Measurements from ENCODE around the gene YPEL1. TPM values are rescaled to one million over a fixed set of nuclear protein-coding genes. Genes with fewer than 3 reads are reported as not detected.

Gene YPEL1
- total RNA-seq, 2 experiments from 2014 or later, result 7.2 to 21.6 TPM

DNA sequence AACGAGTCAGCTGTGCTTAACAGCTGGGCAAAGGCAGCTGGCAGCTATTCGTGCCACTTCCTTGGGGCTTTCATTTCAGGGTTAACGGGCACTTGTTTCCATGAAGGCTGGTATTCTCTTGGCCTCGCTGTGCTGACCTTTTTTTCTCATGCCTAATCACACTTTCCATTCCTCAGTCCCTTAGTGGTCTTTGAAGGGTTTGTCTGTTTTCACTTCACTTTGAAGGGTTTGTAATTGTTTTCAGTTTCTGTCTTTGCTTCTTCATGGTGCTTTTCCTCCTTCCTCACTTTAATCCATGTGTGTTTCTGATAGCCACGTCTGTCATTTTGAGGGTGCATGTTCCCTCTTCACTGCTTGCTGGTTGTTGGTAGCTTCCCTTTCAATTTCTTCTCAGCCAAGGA is 45.2 kb downstream of the YPEL1 start:
- no peak overlapping the region for H3K4me3 Mint-ChIP-seq
- peaks cover 19% of the 10 kb centered on the region for H3K4me1 Mint-ChIP-seq
- H3K27ac Mint-ChIP-seq, result peak overlapping the region; percentile 56
- H3K9me3 Mint-ChIP-seq (ENCODE audit: low read depth), result no peaks in the 10 kb centered on the region
- H3K36me3 Mint-ChIP-seq, result peaks cover 14% of the 10 kb centered on the region
- no peaks in the 10 kb centered on the region for H3K27me3 Mint-ChIP-seq
- ATAC-seq (no peak), DNase-seq (no peak)
- CTCF ChIA-PET, result interaction anchor here (1.5 kb wide), 1 partner anchor 20 kb away, joined by 3 read pairs; no protein-coding TSS in a partner anchor

- no peak overlapping the region for H3K4me3 Mint-ChIP-seq
- CTCF ChIA-PET, result interaction anchor here (1.5 kb wide), 1 partner anchor 21 kb away, joined by 3 read pairs; no protein-coding TSS in a partner anchor
- ATAC-seq, result no peak
- peaks cover 19% of the 10 kb centered on the region for H3K4me1 Mint-ChIP-seq
- H3K27me3 Mint-ChIP-seq, result no peaks in the 10 kb centered on the region
- peaks cover 14% of the 10 kb centered on the region for H3K36me3 Mint-ChIP-seq
- H3K9me3 Mint-ChIP-seq (ENCODE audit: low read depth), result no peaks in the 10 kb centered on the region
- H3K27ac Mint-ChIP-seq, result peak overlapping the region; percentile 54
- no peak for DNase-seq
Measured at GRCh38 chr22:21688706-21689381, 46.8 kb downstream of the YPEL1 start.

DNA sequence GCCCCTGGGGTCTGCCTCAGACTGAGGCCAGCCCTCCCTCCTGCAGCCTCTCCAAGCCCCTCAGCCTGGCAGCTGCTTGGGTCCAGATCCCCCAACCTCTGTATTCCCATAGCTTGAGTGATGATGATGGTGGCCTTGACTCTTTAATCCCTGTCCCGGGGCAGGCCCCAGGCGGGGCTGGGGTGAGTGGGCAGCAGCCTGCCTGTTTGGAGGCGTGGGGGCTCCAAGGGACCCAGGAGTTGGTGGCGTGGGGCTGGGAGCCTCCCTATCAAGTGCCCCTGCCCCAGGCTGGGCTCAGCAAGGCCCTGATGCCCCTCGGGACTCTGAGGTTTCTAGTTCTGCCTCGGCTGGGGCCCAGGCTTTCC is 47.3 kb downstream of the YPEL1 start:
- Mint-ChIP-seq H3K4me1 (peaks cover 19% of the 10 kb centered on the region), H3K9me3 (ENCODE audit: low read depth) (no peaks in the 10 kb centered on the region)
- CTCF ChIA-PET, result no interaction called here

GRCh38 chr22:21687685-21688259 is 47.8 kb downstream of the YPEL1 start:
- Mint-ChIP-seq H3K27me3 (no peaks in the 10 kb centered on the region), H3K27ac (no peak overlapping the region), H3K4me3 (no peak overlapping the region), H3K4me1 (peaks cover 19% of the 10 kb centered on the region), H3K9me3 (ENCODE audit: low read depth) (no peaks in the 10 kb centered on the region), H3K36me3 (peaks cover 13% of the 10 kb centered on the region)
- no peak for ATAC-seq
- no peak for DNase-seq
- CTCF ChIA-PET, result interaction anchor here (0.6 kb wide), 1 partner anchor 64 kb away, joined by 4 read pairs; no protein-coding TSS in a partner anchor

More for the DNA sequence above, 47.3 kb downstream of the YPEL1 start:
- Mint-ChIP-seq H3K27ac (no peak overlapping the region), H3K36me3 (peaks cover 14% of the 10 kb centered on the region), H3K4me3 (no peak overlapping the region), H3K27me3 (no peaks in the 10 kb centered on the region)
- DNase-seq (no peak), ATAC-seq (no peak)

DNA sequence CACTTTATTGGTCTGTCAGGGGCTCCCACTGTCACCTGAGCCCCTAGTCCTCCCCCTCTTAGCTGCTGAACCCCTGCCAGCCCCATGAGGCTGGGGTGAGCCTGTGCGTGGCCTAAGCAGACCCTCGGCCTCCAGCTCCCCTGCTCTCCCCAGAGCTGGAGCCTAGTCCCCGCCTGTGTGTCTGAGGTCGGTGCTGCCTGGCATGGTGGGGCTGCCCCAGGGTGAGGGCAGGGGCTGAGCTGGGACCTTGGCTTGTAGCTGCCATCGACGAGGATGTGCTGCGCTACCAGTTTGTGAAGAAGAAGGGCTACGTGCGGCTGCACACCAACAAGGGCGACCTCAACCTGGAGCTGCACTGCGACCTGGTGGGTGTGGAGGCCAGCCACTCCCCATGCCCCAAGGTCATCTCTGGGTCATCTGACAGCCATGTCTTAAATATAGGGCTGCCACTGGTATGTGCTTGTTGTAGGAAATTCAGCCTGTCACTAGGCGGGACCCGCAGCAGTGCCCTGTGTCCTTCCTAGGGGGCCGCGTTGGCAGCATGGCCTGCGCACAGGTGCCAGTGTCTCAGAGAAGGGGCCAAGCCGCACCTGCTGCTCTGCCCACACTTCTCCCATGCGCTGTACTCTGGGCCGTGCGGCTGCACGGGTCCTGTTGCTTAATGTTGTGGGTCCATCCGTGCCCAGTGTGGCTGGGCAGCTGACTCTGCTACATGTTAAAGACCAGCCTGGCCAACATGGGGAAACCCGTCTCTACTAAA is 48.8 kb downstream of the YPEL1 start:
- no peaks in the 10 kb centered on the region for H3K9me3 Mint-ChIP-seq (ENCODE audit: low read depth)
- DNase-seq (no peak), ATAC-seq (no peak)
- no peaks in the 10 kb centered on the region for H3K27me3 Mint-ChIP-seq
- no peak overlapping the region for H3K27ac Mint-ChIP-seq
- CTCF ChIA-PET, result interaction anchor here (0.6 kb wide), 1 partner anchor 63 kb away, joined by 4 read pairs; no protein-coding TSS in a partner anchor
- H3K36me3 Mint-ChIP-seq, result peaks cover 12% of the 10 kb centered on the region
- peaks cover 19% of the 10 kb centered on the region for H3K4me1 Mint-ChIP-seq
- no peak overlapping the region for H3K4me3 Mint-ChIP-seq

DNA sequence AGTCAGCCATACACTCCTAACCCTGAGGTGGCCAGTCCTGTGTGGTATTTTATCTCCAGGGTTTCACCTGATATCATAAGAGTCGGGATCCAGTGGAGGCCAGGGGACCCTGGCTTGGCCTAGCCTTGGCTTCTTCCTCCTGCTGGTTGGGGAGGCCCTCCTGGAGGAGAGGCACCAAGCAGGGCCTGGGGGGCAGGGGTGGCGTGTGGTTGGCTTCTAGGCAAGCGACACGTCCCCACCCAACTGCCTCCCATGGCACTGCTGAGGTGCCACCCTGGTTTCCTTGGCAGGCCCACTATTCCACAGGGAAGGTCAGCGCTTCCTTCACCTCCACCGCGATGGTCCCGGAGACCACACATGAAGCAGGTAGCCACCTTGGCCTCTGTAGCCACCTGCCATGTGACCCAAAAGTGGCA is 49.4 kb downstream of the YPEL1 start:
- CTCF ChIA-PET, result no interaction called here
- H3K4me3 Mint-ChIP-seq, result no peak overlapping the region

GRCh38 chr22:21685164-21685513 is 50.5 kb downstream of the YPEL1 start:
- H3K4me3 Mint-ChIP-seq, result no peak overlapping the region
- H3K27me3 Mint-ChIP-seq, result no peaks in the 10 kb centered on the region
- peaks cover 13% of the 10 kb centered on the region for H3K4me1 Mint-ChIP-seq
- no peaks in the 10 kb centered on the region for H3K9me3 Mint-ChIP-seq (ENCODE audit: low read depth)
- ATAC-seq (no peak), DNase-seq (no peak)
- no peak overlapping the region for H3K27ac Mint-ChIP-seq
- H3K36me3 Mint-ChIP-seq, result peaks cover 4% of the 10 kb centered on the region
- CTCF ChIA-PET, result no interaction called here

More for the DNA sequence above, 49.4 kb downstream of the YPEL1 start:
- Mint-ChIP-seq H3K9me3 (ENCODE audit: low read depth) (no peaks in the 10 kb centered on the region), H3K4me1 (peaks cover 19% of the 10 kb centered on the region), H3K27ac (no peak overlapping the region), H3K27me3 (no peaks in the 10 kb centered on the region), H3K36me3 (peaks cover 9% of the 10 kb centered on the region)
- ATAC-seq (no peak), DNase-seq (no peak)

DNA sequence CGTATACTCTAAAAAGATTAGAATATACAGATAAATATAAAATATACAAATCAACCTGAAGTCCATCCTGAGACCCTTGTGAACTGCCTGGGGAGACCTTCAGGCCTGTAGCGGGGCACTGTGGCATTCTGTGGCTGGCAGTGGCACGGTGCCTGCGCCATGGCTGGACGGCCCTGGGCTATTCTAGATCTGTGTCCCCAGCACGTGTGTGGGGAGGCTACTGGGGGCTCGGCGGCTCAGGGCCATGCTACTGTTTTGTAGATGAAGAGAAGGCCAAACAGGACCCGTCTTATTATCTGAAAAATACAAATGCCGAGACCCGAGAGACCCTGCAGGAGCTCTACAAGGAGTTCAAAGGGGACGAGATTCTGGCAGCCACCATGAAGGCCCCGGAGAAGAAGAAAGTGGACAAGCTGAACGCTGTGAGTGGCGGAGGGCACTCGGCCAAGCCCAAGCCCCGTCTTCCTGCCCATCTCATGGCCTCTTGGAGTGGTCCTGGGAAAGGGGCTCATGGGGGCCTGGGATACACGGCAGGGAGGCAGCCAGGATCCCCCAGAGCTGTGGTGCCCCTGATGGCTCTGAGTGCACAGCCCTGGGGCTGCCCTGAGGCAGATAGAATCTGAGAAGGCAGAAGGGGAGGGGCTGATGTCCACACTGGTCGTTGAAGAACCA is 51.0 kb downstream of the YPEL1 start:
- DNase-seq, result no peak
- CTCF ChIA-PET, result interaction anchor here (0.7 kb wide), 1 partner anchor 35 kb away, joined by 4 read pairs; no protein-coding TSS in a partner anchor
- no peak overlapping the region for H3K27ac Mint-ChIP-seq

DNA sequence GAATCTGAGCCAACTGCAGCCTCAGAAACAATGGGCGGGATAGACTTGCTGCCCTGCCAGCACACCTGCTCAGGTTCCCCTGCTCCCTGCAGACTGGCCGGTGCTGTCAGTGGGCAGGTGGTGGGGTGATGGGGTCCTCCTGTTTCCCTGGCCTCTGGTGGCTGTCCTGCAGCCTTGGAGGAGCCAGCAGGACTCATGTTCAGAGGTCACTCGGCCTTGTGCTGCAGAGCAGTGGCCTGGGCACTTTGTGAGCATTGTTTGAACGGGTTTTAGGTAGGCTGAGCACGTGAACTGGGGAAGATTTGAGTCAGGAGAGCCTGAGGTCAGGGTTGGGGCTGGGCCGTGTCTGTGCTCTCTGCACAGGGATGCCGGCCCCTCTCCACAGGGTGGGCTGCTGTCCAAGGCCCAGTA is 52.2 kb downstream of the YPEL1 start:
- H3K36me3 Mint-ChIP-seq, result no peaks in the 10 kb centered on the region
- H3K27ac Mint-ChIP-seq, result no peak overlapping the region
- CTCF ChIA-PET, result no interaction called here
- no peak overlapping the region for H3K4me3 Mint-ChIP-seq
- H3K4me1 Mint-ChIP-seq, result no peaks in the 10 kb centered on the region
- ATAC-seq, result no peak
- H3K9me3 Mint-ChIP-seq (ENCODE audit: low read depth), result no peaks in the 10 kb centered on the region
- H3K27me3 Mint-ChIP-seq, result no peaks in the 10 kb centered on the region
- no peak for DNase-seq

More for the DNA sequence above, 51.0 kb downstream of the YPEL1 start:
- Mint-ChIP-seq H3K36me3 (peaks cover 2% of the 10 kb centered on the region), H3K4me1 (peaks cover 8% of the 10 kb centered on the region), H3K9me3 (ENCODE audit: low read depth) (no peaks in the 10 kb centered on the region), H3K27me3 (no peaks in the 10 kb centered on the region), H3K4me3 (no peak overlapping the region)
- ATAC-seq, result no peak

- Mint-ChIP-seq H3K9me3 (ENCODE audit: low read depth) (no peaks in the 10 kb centered on the region), H3K4me1 (no peaks in the 10 kb centered on the region), H3K4me3 (no peak overlapping the region), H3K36me3 (peaks cover 1% of the 10 kb centered on the region), H3K27me3 (no peaks in the 10 kb centered on the region), H3K27ac (no peak overlapping the region)
- no peak for ATAC-seq
- no peak for DNase-seq
- CTCF ChIA-PET, result no interaction called here
Measured at GRCh38 chr22:21682385-21683175, 53.0 kb downstream of the YPEL1 start.

DNA sequence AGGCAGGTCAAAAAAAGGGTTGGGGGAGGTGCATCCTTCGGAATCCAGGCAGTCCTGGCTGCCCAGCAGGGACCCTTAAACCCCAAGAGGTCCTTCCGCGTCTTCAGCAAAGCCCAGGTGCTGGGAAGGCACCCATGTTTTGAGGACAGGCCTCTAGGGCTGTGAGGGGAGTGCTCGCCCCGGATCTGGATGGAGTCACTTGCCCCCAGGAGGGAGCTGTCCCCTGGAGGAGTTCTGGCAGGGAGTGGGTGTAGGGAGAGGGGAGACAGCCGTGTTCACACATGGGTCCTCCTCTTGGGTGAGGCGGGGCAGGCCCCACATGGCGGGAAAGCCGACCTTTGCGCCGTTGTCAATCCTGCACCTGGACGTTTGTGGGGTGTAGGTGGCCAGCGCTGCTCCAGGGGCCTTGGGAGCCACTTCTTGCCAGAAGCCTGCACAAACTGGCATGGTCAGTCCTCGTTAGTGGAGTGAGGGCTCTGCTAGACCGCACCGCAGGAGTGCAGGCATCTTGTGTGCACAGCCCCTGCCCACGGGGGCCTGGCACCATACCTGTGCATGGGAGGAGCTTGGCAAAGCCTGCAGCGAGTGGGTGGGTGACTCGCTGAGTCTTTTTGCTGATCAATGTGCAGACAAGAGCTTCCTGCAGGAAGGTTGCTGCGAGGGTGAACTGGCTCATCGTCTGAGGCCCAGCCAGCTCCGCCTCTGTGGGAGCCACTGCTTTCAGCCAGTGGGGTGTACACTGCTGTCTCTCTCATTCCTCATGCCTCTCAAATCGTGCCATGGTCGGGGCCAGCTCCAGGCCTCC is 53.8 kb downstream of the YPEL1 start:
- CTCF ChIA-PET, result interaction anchor here (1.2 kb wide), 1 partner anchor 32 kb away, joined by 3 read pairs; no protein-coding TSS in a partner anchor
- Mint-ChIP-seq H3K27me3 (no peaks in the 10 kb centered on the region), H3K4me1 (no peaks in the 10 kb centered on the region), H3K9me3 (ENCODE audit: low read depth) (no peaks in the 10 kb centered on the region), H3K4me3 (no peak overlapping the region), H3K27ac (no peak overlapping the region), H3K36me3 (peaks cover 1% of the 10 kb centered on the region)
- ATAC-seq (no peak), DNase-seq (no peak)

Data from activated CD8-positive, alpha-beta memory T cell treated with anti-CD3 and anti-CD28 coated beads, Interleukin-2, amount 10 ng/mL, durations not matched to agents 7 days and 5 days (primary cell).